ENCODE results near the gene ARL14EPL. TPM values are rescaled to one million over a fixed set of nuclear protein-coding genes. Genes with fewer than 3 reads are reported as not detected.
A peak's percentile ranks its signal among the peaks of the same experiment; 100 is the strongest.

ARL14EPL gene
- total RNA-seq, 1 donor from 2014 or later = not detected

DNA sequence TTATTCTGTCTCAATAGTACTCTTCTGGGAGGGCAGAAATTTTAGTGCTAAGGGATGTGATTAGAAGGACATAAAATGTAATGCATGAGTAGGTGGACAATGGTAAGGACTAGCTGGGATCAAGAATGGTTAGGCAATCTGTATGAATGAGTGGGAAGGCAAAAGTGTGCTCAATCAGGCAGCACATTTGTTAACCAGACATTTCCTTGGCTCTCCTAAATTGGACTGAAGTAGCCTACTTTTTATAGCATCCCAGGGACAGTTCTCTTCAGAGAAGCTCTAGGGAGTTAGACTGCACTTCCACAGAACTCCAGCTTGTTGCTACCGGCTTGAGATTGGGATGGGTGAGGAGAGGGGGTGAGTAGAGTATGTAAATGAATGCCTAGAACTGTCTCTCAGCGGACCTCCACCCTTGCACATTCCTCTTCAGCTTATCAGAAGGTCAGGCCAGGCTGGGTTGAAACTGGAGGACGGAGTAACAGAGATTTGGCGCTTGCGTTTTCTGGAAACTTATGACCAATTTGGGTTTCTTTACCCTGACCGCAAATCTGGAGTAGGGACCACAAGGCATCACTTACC, 19.0 kb upstream of the ARL14EPL start:
- Histone ChIP-seq H3K4me3 (ENCODE audit: low read depth, low read length) (no peak overlapping the region), H3K36me3 (ENCODE audit: control insufficient read depth, insufficient read depth, low read length) (no peaks in the 10 kb centered on the region), H3K27me3 (ENCODE audit: control insufficient read depth, insufficient read depth, low read length) (no peaks in the 10 kb centered on the region)
- FAIRE-seq = peak; percentile 55
- no peak for DNase-seq (ENCODE audit: low read depth)
- TF ChIP-seq, protein P1, sequence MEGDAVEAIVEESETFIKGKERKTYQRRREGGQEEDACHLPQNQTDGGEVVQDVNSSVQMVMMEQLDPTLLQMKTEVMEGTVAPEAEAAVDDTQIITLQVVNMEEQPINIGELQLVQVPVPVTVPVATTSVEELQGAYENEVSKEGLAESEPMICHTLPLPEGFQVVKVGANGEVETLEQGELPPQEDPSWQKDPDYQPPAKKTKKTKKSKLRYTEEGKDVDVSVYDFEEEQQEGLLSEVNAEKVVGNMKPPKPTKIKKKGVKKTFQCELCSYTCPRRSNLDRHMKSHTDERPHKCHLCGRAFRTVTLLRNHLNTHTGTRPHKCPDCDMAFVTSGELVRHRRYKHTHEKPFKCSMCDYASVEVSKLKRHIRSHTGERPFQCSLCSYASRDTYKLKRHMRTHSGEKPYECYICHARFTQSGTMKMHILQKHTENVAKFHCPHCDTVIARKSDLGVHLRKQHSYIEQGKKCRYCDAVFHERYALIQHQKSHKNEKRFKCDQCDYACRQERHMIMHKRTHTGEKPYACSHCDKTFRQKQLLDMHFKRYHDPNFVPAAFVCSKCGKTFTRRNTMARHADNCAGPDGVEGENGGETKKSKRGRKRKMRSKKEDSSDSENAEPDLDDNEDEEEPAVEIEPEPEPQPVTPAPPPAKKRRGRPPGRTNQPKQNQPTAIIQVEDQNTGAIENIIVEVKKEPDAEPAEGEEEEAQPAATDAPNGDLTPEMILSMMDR (IDR thresholded peaks at IDR 0.05; ENCODE audit: insufficient read depth, low read length, severe bottlenecking) = no peak

DNA sequence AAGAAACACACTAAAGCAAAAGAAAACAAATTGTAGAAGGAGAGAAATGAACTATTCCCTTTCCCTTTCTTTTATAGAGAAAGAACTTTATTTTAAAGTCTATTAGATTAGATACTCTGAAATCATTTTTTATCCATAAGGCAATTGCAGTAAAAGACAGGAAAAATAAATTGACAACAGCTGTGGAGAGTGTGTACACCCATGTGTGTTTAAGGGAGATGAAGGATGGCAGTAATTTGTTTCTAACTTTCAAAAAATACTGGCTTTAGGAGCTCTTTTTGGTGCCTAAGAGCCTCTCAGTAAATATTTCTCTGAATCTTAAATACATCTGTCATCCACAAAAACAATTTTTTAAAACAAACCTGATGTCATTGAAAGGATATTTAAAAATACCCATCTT, 18.3 kb upstream of the ARL14EPL start:
- no peak for FAIRE-seq
- no peak overlapping the region for H3K4me3 ChIP-seq (ENCODE audit: low read depth, low read length)
- DNase-seq (ENCODE audit: low read depth) = no peak
- TF ChIP-seq, protein P1 (IDR thresholded peaks at IDR 0.05; ENCODE audit: insufficient read depth, low read length, severe bottlenecking) = no peak
- no peaks in the 10 kb centered on the region for H3K36me3 ChIP-seq (ENCODE audit: control insufficient read depth, insufficient read depth, low read length)
- H3K27me3 ChIP-seq (ENCODE audit: control insufficient read depth, insufficient read depth, low read length) = no peaks in the 10 kb centered on the region

DNA sequence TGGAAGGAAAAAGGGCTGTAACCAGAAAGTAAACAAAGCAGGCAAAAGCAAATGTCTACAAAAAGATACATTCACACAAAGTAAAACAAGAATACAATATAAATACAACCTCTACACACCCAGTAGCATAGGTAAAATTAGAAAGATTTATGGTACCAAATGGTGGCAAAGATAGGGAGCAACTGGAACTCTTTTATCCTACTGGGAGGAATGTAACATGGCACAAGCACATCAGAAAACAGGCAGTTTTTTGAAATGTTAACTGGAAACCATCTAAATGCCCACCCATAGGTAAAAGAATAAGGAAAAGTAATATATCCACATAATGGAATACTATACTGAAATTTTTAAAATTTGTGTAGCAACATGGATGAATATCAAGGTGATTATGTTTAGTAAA, 8.7 kb upstream of the ARL14EPL start:
- FAIRE-seq (no peak), DNase-seq (ENCODE audit: low read depth) (no peak)
- no peaks in the 10 kb centered on the region for H3K27me3 ChIP-seq (ENCODE audit: control insufficient read depth, insufficient read depth, low read length)
- TF ChIP-seq, protein P1 (IDR thresholded peaks at IDR 0.05; ENCODE audit: insufficient read depth, low read length, severe bottlenecking) = no peak
- H3K36me3 ChIP-seq (ENCODE audit: control insufficient read depth, insufficient read depth, low read length) = no peaks in the 10 kb centered on the region
- H3K4me3 ChIP-seq (ENCODE audit: low read depth, low read length) = no peak overlapping the region

DNA sequence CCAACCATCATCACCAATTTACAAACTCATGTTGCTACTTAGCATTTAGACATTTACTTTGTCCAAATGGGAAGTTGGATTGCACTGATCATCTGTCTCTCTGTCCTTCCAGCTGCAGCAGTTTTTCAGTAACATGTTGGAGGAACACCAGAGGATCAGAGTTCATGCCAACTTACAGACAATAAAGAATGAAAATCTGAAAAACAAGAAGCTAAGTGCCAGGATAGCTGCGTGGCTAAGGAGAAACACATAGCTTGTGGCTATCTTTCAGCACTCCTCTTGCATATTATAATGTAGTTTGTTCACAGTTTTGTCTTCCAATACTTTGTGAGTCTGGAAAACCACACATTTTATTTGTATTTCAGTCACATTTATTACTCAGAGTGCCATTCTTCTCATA, 6.4 kb upstream of the ARL14EPL start:
- no peak for FAIRE-seq
- H3K36me3 ChIP-seq (ENCODE audit: control insufficient read depth, insufficient read depth, low read length) = no peaks in the 10 kb centered on the region
- H3K4me3 ChIP-seq (ENCODE audit: low read depth, low read length) = no peak overlapping the region
- no peak for DNase-seq (ENCODE audit: low read depth)
- TF ChIP-seq, protein P1 (IDR thresholded peaks at IDR 0.05; ENCODE audit: insufficient read depth, low read length, severe bottlenecking) = no peak
- H3K27me3 ChIP-seq (ENCODE audit: control insufficient read depth, insufficient read depth, low read length) = no peaks in the 10 kb centered on the region

DNA sequence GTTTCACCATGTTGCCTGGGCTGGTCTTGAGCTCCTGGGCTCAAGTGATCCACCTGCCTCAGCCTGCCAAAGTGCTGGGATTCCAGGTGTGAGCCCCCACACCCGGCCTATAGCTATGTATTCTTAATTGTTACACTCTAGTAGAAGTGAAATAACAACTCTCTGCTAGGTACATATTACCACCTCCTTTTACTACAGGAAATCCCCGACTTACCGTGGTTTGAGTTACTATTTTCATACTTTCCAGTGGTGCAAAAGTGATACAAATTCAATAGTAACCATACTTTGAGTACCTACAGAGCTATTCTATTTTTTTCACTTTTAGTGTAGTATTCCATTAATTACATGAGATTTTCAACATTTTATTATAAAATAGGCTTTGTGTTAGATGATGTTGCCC, 719 bp downstream of the ARL14EPL start:
- no peak for FAIRE-seq
- H3K27me3 ChIP-seq (ENCODE audit: control insufficient read depth, insufficient read depth, low read length) = no peaks in the 10 kb centered on the region

More for the DNA sequence above, 719 bp downstream of the ARL14EPL start:
- no peak for DNase-seq (ENCODE audit: low read depth)
- Histone ChIP-seq H3K36me3 (ENCODE audit: control insufficient read depth, insufficient read depth, low read length) (no peaks in the 10 kb centered on the region), H3K4me3 (ENCODE audit: low read depth, low read length) (no peak overlapping the region)
- TF ChIP-seq, protein P1 (IDR thresholded peaks at IDR 0.05; ENCODE audit: insufficient read depth, low read length, severe bottlenecking) = no peak

Data from bronchial epithelial cell (primary cell).